Left renal pelvis (tissue), 4 donors: ENCODE results near the gene GAGE10. TPM values are rescaled to one million over a fixed set of nuclear protein-coding genes. Genes with fewer than 3 reads are reported as not detected.
"Not testable (repeated sequence)": the region's sequence is repeated elsewhere in the genome, so short reads cannot be mapped to it uniquely, and the experiment has no call there.

ENCODE experiments used
- DNase-seq, 4 donors: peaks; one replicate each; pipeline ENCODE4 v3.0.0-alpha.2; 2013; ENCODE audit warnings: low read depth in 4 of 4, low spot score in 3 of 4
- polyA plus RNA-seq, 4 donors: library from polyadenylated mRNA; unstranded; fragments of 120-200 nt; gene quantifications; one replicate each; pipeline ENCODE4 v1.2.1, GENCODE V29; 2013; ENCODE audit not compliant: insufficient read length in 4 of 4

GAGE10 gene
- polyA plus RNA-seq, 4 donors, result not detected

GRCh38 chrX:49316085-49316484 is 12.6 kb downstream of the GAGE10 start:
- DNase-seq, result no peak

- DNase-seq, result not testable (repeated sequence)
Observed at GRCh38 chrX:49321737-49322136, 18.3 kb downstream of the GAGE10 start, which contains the start of gene GAGE12J. TSS of gene GAGE12J (plus strand) at chrX:49322037. CDS start at chrX:49323194, 1,157 bp downstream.

GRCh38 chrX:49322266-49322665 is 18.8 kb downstream of the GAGE10 start:
- not testable (repeated sequence) for DNase-seq

GRCh38 chrX:49323735-49324134 is 20.3 kb downstream of the GAGE10 start:
- not testable (repeated sequence) for DNase-seq

GRCh38 chrX:49330421-49330820 is 27.0 kb downstream of the GAGE10 start:
- DNase-seq, result not testable (repeated sequence)

GRCh38 chrX:49331282-49331681 is 27.8 kb downstream of the GAGE10 start, which contains the start of gene GAGE13:
TSS of gene GAGE13 (plus strand) at chrX:49331582. CDS start at chrX:49332738, 1,156 bp downstream.
- DNase-seq, result not testable (repeated sequence)

- DNase-seq, result not testable (repeated sequence)
Observed at GRCh38 chrX:49331841-49332240, 28.4 kb downstream of the GAGE10 start.

- not testable (repeated sequence) for DNase-seq
Observed at GRCh38 chrX:49341449-49341848, 38.0 kb downstream of the GAGE10 start.

GRCh38 chrX:49344496-49345175 is 41.2 kb downstream of the GAGE10 start:
- not testable (repeated sequence) for DNase-seq

- not testable (repeated sequence) for DNase-seq
Observed at GRCh38 chrX:49345402-49345801, 42.0 kb downstream of the GAGE10 start.

GRCh38 chrX:49346150-49346549 is 42.7 kb downstream of the GAGE10 start:
- not testable (repeated sequence) for DNase-seq

Other genes with a start within 250 kb of the GAGE10 start
- gene CCDC120, start 244.6 kb upstream of the GAGE10 start, polyA plus RNA-seq, result 10 to 100 TPM in 3 of 4 donors, 1 to 10 TPM in 1; 9.5 to 16.5 (median 11.1) TPM
- 10 to 100 TPM; 37.7 to 54.3 (median 42.0) TPM for gene PRAF2, start 229.6 kb upstream of the GAGE10 start, polyA plus RNA-seq
- 10 to 100 TPM; 48.4 to 61.6 (median 55.6) TPM for gene WDR45, start 223.8 kb upstream of the GAGE10 start, polyA plus RNA-seq
- 10 to 100 TPM; 20.5 to 25.1 (median 23.1) TPM for gene GPKOW, start 179.9 kb upstream of the GAGE10 start, polyA plus RNA-seq
- 1 to 10 TPM; 3.5 to 8.5 (median 4.0) TPM for gene MAGIX, start 140.9 kb upstream of the GAGE10 start, polyA plus RNA-seq
- gene PLP2, start 131.7 kb upstream of the GAGE10 start, polyA plus RNA-seq, result 10 to 100 TPM; 14.8 to 42.3 (median 37.5) TPM
- gene PRICKLE3, start 117.3 kb upstream of the GAGE10 start, polyA plus RNA-seq, result 1 to 10 TPM; 2.5 to 6.2 (median 4.6) TPM
- 1 to 10 TPM; 2.5 to 3.9 (median 3.0) TPM for gene SYP, start 103.5 kb upstream of the GAGE10 start, polyA plus RNA-seq
- gene CACNA1F, start 70.3 kb upstream of the GAGE10 start, polyA plus RNA-seq, result under 1 TPM; 0.03 to 0.70 (median 0.11) TPM
- 10 to 100 TPM; 11.2 to 22.5 (median 16.7) TPM for gene CCDC22, start 68.2 kb upstream of the GAGE10 start, polyA plus RNA-seq
- under 1 TPM; 0.66 to 0.85 (median 0.79) TPM for gene FOXP3, start 38.9 kb upstream of the GAGE10 start, polyA plus RNA-seq
- 10 to 100 TPM in 1 of 4 donors, 1 to 10 TPM in 3; 4.8 to 11.5 (median 5.0) TPM for gene PPP1R3F, start 33.9 kb upstream of the GAGE10 start, polyA plus RNA-seq
- gene GAGE12J, start 18.4 kb downstream of the GAGE10 start, polyA plus RNA-seq, result not detected
- under 1 TPM in 1 of 4 donors, not detected in 3; 0.99 TPM for gene GAGE13, start 27.9 kb downstream of the GAGE10 start, polyA plus RNA-seq
- not detected for gene GAGE12C, start 228.5 kb downstream of the GAGE10 start, polyA plus RNA-seq
- gene GAGE12D, start 238.1 kb downstream of the GAGE10 start, polyA plus RNA-seq, result not detected
- not detected for gene GAGE12E, start 247.6 kb downstream of the GAGE10 start, polyA plus RNA-seq